Ectodermal cell (in vitro differentiated cells): ENCODE data around the gene DDRGK1.

ENCODE experiments used
- H3K27ac ChIP-seq: 2 replicates; pipeline ENCODE4 v1.7.0; 2013; ENCODE audit warnings: mild to moderate bottlenecking, low read depth, low read length; ENCODE audit not compliant: insufficient read depth, poor library complexity, severe bottlenecking
- H3K27me3 ChIP-seq: 2 replicates; pipeline ENCODE4 v1.7.0; 2013; ENCODE audit warnings: mild to moderate bottlenecking, low read length; ENCODE audit not compliant: insufficient read depth, control insufficient read depth, poor library complexity, severe bottlenecking
- H3K36me3 ChIP-seq: one replicate; pipeline ENCODE4 v1.7.0; 2013; ENCODE audit warnings: low read length; ENCODE audit not compliant: control insufficient read depth, insufficient read depth
- H3K4me1 ChIP-seq: one replicate; pipeline ENCODE4 v1.7.0; 2013; ENCODE audit warnings: low read length; ENCODE audit not compliant: control insufficient read depth, insufficient read depth
- H3K4me3 ChIP-seq: 2 replicates; pipeline ENCODE4 v1.7.0; 2013; ENCODE audit warnings: low read depth, low read length, control low read depth; ENCODE audit not compliant: insufficient read depth
- H3K9me3 ChIP-seq: 2 replicates; pipeline ENCODE4 v1.7.0; 2013; ENCODE audit warnings: mild to moderate bottlenecking, low read length, moderate library complexity; ENCODE audit not compliant: control insufficient read depth
- WGBS, 2 experiments: methylation state at CpG; one replicate each; pipeline ENCODE4 v1.1.7; 2013; ENCODE audit warnings: missing lambda C conversion rate in 2 of 2; 5-methylcytosine and 5-hydroxymethylcytosine counted together

Gene DDRGK1

DNA sequence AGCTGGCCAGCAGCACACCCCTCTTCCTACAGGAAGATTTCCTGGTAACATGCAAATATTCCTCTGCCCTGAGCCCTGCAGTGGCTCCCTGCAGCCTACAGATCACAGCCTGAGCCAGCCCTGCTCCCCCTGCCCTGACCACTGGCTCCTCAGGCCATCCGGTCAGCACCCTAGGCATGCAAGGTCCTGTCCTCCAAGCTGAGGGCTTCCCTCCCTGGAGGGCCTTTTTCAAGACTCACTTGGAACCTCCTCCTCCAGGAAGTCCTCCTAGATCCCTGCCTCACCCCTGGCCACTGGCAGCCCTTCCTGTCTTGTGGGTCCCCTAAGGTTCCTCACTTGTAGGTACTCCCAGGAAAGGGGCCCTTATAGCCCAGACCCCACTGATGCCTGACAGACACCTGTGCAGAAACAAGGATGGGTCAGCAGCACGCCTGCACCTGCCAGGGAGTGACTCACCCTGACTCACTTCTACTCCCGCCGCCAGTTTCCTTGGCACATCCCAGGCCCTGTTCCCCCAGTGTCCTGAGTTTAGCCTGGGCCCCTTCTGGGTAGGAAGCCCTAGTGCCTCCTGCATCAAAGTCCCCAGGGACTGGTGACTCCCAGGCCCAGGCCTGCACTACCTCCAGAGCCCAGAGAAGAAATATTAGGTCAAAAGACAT is 31.3 kb upstream of the DDRGK1 start:
- Histone ChIP-seq H3K4me3 (no peak overlapping the region), H3K4me1 (peaks cover 11% of the 10 kb centered on the region), H3K27ac (no peak overlapping the region), H3K27me3 (peaks cover 56% of the 10 kb centered on the region), H3K36me3 (no peaks in the 10 kb centered on the region), H3K9me3 (no peaks in the 10 kb centered on the region)
- WGBS, 2 experiments: 91% methylated on average over 4 of the region's 4 CpGs

- Histone ChIP-seq H3K27me3 (peaks cover 38% of the 10 kb centered on the region), H3K9me3 (no peaks in the 10 kb centered on the region), H3K36me3 (no peaks in the 10 kb centered on the region), H3K27ac (no peak overlapping the region), H3K4me3 (no peak overlapping the region), H3K4me1 (peaks cover 7% of the 10 kb centered on the region)
- WGBS, 2 experiments: 93% methylated on average over 25 of the region's 25 CpGs
Observed at GRCh38 chr20:3233991-3234498, 29.6 kb upstream of the DDRGK1 start.

- no peak overlapping the region for H3K4me3 ChIP-seq
- WGBS, 2 experiments: 92 to 93% methylated on average over 32 of the region's 32 CpGs
- peaks cover 7% of the 10 kb centered on the region for H3K4me1 ChIP-seq
- no peak overlapping the region for H3K27ac ChIP-seq
- H3K27me3 ChIP-seq: peaks cover 32% of the 10 kb centered on the region
- H3K36me3 ChIP-seq: no peaks in the 10 kb centered on the region
- no peaks in the 10 kb centered on the region for H3K9me3 ChIP-seq
Observed at GRCh38 chr20:3233131-3233990, 28.9 kb upstream of the DDRGK1 start.

- Histone ChIP-seq H3K4me3 (no peak overlapping the region), H3K4me1 (no peaks in the 10 kb centered on the region), H3K36me3 (no peaks in the 10 kb centered on the region), H3K27me3 (peaks cover 18% of the 10 kb centered on the region), H3K27ac (no peak overlapping the region), H3K9me3 (no peaks in the 10 kb centered on the region)
- 93% methylated on average over 15 of the region's 15 CpGs for whole genome bisulfite sequencing, 2 experiments
Observed at GRCh38 chr20:3231889-3232588, 27.6 kb upstream of the DDRGK1 start.

DNA sequence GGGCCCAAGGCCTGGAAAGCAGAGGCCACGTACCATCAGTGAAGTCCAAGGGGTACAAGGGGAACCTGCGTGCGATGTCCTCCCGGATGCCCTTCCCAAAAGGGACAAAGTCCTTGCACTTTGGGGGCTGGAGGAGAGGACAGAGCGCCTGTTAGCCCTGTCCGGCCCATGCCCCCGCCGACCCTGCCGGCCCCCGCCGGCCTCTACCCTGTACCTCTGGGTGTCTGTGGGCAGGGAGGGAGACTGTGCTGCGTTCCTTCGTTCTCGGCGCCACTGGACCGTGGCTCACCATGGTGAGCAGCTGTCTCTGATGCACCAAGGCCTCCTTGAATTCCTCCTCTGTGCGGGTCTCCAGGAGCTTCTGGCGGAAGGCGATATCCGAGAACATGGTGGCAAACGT is 26.6 kb upstream of the DDRGK1 start:
- no peaks in the 10 kb centered on the region for H3K36me3 ChIP-seq
- H3K4me3 ChIP-seq: no peak overlapping the region
- no peaks in the 10 kb centered on the region for H3K4me1 ChIP-seq
- 95% methylated on average over 21 of the region's 21 CpGs for WGBS, 2 experiments
- H3K27ac ChIP-seq: no peak overlapping the region
- peaks cover 9% of the 10 kb centered on the region for H3K27me3 ChIP-seq
- H3K9me3 ChIP-seq: no peaks in the 10 kb centered on the region

DNA sequence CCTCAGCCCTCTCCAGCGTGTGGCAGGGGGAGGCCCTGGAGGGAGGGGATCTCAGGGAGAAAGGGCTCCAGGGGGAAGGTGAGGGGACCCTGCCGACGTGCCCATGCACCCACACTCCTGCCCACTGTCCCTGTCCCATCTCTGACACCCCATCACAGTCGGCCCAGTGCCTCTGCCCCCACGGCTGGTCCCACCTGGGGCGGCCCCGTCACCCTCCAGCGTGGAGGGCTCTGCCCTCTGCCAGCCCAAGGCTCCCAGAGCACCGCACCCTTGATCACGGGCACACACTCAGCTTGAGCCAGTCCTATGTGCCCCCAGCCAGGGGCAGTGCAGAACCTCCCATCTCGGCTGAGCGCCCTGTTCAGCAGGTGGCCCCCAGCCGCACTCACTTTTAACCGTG is 25.3 kb upstream of the DDRGK1 start:
- Histone ChIP-seq H3K27me3 (no peaks in the 10 kb centered on the region), H3K4me3 (no peak overlapping the region), H3K9me3 (no peaks in the 10 kb centered on the region), H3K36me3 (no peaks in the 10 kb centered on the region), H3K27ac (no peak overlapping the region), H3K4me1 (no peaks in the 10 kb centered on the region)
- whole genome bisulfite sequencing, 2 experiments: 94% methylated on average over 14 of the region's 14 CpGs

DNA sequence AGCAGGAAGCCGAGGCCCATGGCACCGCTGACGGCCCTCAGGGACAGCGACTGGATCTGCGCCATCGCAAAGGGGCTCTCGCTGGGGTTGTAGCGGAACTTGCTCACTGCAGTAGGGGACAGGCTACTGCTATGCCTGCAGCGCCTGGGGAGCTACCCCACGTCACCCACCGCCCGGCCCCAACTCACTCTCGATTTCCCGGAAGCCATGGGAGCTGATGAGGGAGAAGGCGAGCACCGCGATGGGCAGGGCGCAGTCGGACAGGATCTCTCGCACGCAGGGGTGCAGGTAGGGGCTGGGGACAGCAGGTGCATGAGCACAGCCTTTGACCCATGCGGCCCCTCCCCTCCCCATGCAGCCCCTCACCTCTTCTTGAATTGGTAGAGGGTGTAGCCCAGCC is 24.7 kb upstream of the DDRGK1 start:
- H3K4me1 ChIP-seq: no peaks in the 10 kb centered on the region
- 95 to 96% methylated on average over 22 of the region's 22 CpGs for WGBS, 2 experiments

DNA sequence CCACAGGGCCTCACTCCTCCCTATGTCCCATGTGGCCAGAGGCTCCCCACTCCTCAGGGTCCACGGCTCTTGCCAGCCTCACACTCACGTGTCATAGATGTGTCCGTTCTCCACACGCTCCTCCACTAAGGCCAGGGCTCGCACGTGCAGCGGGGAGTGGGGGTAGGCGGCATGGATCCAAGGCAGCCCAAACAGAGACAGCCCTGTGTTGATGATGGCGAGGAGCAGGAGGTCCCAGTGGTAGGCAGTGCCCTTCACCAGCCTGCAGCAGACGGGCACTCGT is 24.2 kb upstream of the DDRGK1 start:
- H3K9me3 ChIP-seq: no peaks in the 10 kb centered on the region
- H3K4me1 ChIP-seq: no peaks in the 10 kb centered on the region
- no peaks in the 10 kb centered on the region for H3K27me3 ChIP-seq
- WGBS, 2 experiments: 94 to 96% methylated on average over 11 of the region's 11 CpGs
- no peak overlapping the region for H3K4me3 ChIP-seq
- H3K36me3 ChIP-seq: no peaks in the 10 kb centered on the region
- no peak overlapping the region for H3K27ac ChIP-seq

More for the DNA sequence above, 24.7 kb upstream of the DDRGK1 start:
- Histone ChIP-seq H3K4me3 (no peak overlapping the region), H3K9me3 (no peaks in the 10 kb centered on the region), H3K36me3 (no peaks in the 10 kb centered on the region), H3K27ac (no peak overlapping the region), H3K27me3 (no peaks in the 10 kb centered on the region)

GRCh38 chr20:3227936-3228749 is 23.7 kb upstream of the DDRGK1 start:
- Histone ChIP-seq H3K27me3 (no peaks in the 10 kb centered on the region), H3K4me3 (no peak overlapping the region), H3K4me1 (no peaks in the 10 kb centered on the region), H3K9me3 (no peaks in the 10 kb centered on the region), H3K36me3 (no peaks in the 10 kb centered on the region), H3K27ac (no peak overlapping the region)
- 92 to 93% methylated on average over 38 to 40 of the region's 42 CpGs for WGBS, 2 experiments
